GM12878 (cell line): ENCODE measurements around the gene SYNPR.

ENCODE experiments used
- CBFB ChIP-seq: IDR thresholded peaks from 2 replicates; pipeline ENCODE4 v1.6.1; 2016; ENCODE audit warnings: antibody characterized with exemption, low read depth
- CBX5 ChIP-seq: sonication (generic); IDR thresholded peaks from 2 replicates; pipeline ENCODE4 v1.6.1; 2016; ENCODE audit warnings: low read depth, moderate library complexity, mild to moderate bottlenecking, inconsistent platforms
- CHD2 ChIP-seq: IDR thresholded peaks from 2 replicates; pipeline ENCODE4 v1.6.1; 2011; ENCODE audit warnings: low read depth, low read length, improper control_type of control experiment, borderline replicate concordance
- EGR1 ChIP-seq, 2 experiments: IDR thresholded peaks; 1 replicate in 1 of 2; 2 replicates in 1 of 2; pipeline ENCODE4 v1.6.1; 2011 to 2012; ENCODE audit warnings: low read depth in 2 of 2, low read length in 2 of 2, borderline replicate concordance in 1 of 2, mild to moderate bottlenecking in 1 of 2, moderate library complexity in 1 of 2
- POLR2A ChIP-seq: IDR thresholded peaks from 2 replicates; pipeline ENCODE4 v1.6.1; 2011; ENCODE audit warnings: low read depth, mild to moderate bottlenecking, low read length
- POLR2AphosphoS5 ChIP-seq: IDR thresholded peaks from 2 replicates; pipeline ENCODE4 v1.6.1; 2011; ENCODE audit warnings: mild to moderate bottlenecking, low read length, inconsistent platforms
- SP1 ChIP-seq: IDR thresholded peaks from one replicate; pipeline ENCODE4 v1.6.1; 2011; ENCODE audit warnings: low read depth, low read length
- YY1 ChIP-seq: IDR thresholded peaks from 2 replicates; pipeline ENCODE4 v1.6.1; 2011; ENCODE audit warnings: low read depth, mild to moderate bottlenecking, low read length
- ZNF217 ChIP-seq: fragments of 450-650 bp; IDR thresholded peaks from 2 replicates; pipeline ENCODE4 v1.6.1; 2017; ENCODE audit warnings: antibody characterized with exemption, mild to moderate bottlenecking
- TF ChIP-seq, protein P1 (sequence below), 3 experiments: IDR thresholded peaks in 2 of 3; conservative IDR thresholded peaks in 1 of 3; 2 replicates each; pipeline ENCODE4 v1.5.1; 2011; ENCODE audit warnings: low read depth in 3 of 3, low read length in 3 of 3, mild to moderate bottlenecking in 3 of 3, control low read depth in 2 of 3, moderate library complexity in 2 of 3, inconsistent platforms in 1 of 3, mixed read lengths in 1 of 3; ENCODE audit not compliant: control insufficient read depth in 2 of 3, insufficient read depth in 1 of 3; ENCODE audit errors: extremely low read depth in 1 of 3
- TF ChIP-seq, protein P2 (sequence below): IDR thresholded peaks from 2 replicates; pipeline ENCODE4 v1.6.1; 2012; ENCODE audit warnings: low read depth, low read length, improper control_type of control experiment

DNA sequence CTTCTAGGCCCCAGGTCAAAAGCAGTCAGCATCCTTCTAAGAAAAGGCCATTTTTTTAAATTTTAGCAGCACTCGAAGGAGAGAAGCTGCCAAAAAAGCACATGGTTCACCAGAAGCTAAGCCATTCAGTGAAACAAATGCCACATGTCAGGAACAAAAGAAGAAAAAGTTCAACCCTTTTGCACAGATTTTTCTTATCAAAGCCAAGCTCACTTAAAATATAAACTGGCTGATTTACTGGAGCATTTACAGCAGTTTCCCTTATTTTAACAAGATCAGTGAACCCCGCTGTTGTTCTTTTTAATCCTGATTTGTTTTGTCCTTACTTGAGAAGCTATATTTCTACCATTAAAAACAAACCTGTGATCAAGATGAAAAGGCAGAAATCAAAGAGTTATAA, 46.5 kb upstream of the SYNPR start:
- no peak for TF ChIP-seq ZNF217
- TF ChIP-seq, protein P1, sequence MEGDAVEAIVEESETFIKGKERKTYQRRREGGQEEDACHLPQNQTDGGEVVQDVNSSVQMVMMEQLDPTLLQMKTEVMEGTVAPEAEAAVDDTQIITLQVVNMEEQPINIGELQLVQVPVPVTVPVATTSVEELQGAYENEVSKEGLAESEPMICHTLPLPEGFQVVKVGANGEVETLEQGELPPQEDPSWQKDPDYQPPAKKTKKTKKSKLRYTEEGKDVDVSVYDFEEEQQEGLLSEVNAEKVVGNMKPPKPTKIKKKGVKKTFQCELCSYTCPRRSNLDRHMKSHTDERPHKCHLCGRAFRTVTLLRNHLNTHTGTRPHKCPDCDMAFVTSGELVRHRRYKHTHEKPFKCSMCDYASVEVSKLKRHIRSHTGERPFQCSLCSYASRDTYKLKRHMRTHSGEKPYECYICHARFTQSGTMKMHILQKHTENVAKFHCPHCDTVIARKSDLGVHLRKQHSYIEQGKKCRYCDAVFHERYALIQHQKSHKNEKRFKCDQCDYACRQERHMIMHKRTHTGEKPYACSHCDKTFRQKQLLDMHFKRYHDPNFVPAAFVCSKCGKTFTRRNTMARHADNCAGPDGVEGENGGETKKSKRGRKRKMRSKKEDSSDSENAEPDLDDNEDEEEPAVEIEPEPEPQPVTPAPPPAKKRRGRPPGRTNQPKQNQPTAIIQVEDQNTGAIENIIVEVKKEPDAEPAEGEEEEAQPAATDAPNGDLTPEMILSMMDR (IDR thresholded peaks at IDR 0.05 in 2 of 3, conservative IDR thresholded peaks at IDR 0.05 in 1 of 3; ENCODE audit: control insufficient read depth in 2 of 3, extremely low read depth in 1 of 3, insufficient read depth in 1 of 3, low read depth in 3 of 3, low read length in 3 of 3): no peak
- TF ChIP-seq POLR2A: no peak
- TF ChIP-seq, protein P2, sequence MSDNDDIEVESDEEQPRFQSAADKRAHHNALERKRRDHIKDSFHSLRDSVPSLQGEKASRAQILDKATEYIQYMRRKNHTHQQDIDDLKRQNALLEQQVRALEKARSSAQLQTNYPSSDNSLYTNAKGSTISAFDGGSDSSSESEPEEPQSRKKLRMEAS: no peak
- TF ChIP-seq EGR1 (IDR thresholded peaks at IDR 0.05; ENCODE audit: borderline replicate concordance in 1 of 2, low read depth in 2 of 2, low read length in 2 of 2): no peak
- TF ChIP-seq CHD2: no peak
- TF ChIP-seq YY1: no peak
- no peak for TF ChIP-seq SP1
- no peak for TF ChIP-seq CBFB
- TF ChIP-seq CBX5: no peak
- TF ChIP-seq POLR2AphosphoS5: no peak
